PFSK-1 (cell line): ENCODE results near the gene ACTL7A. TPM values are rescaled to one million over a fixed set of nuclear protein-coding genes. Genes with fewer than 3 reads are reported as not detected.

Experiments used
- FOXP2 ChIP-seq: optimal IDR thresholded peaks from 2 replicates; pipeline ENCODE3; 2011; ENCODE audit warnings: borderline replicate concordance, control low read depth, inconsistent platforms; ENCODE audit not compliant: insufficient read depth; ENCODE audit errors: extremely low read length, extremely low read depth
- POLR2AphosphoS5 ChIP-seq: IDR thresholded peaks from 2 replicates; pipeline ENCODE4 v1.6.1; 2012; ENCODE audit warnings: low read depth, mild to moderate bottlenecking, control low read depth, low read length, moderate library complexity
- SIN3A ChIP-seq: IDR thresholded peaks from 2 replicates; pipeline ENCODE4 v1.6.1; 2012; ENCODE audit warnings: mild to moderate bottlenecking, low read length, moderate library complexity, borderline replicate concordance; ENCODE audit not compliant: insufficient read depth
- TAF1 ChIP-seq: IDR thresholded peaks from 2 replicates; pipeline ENCODE4 v1.6.1; 2012; ENCODE audit warnings: low read length, control low read depth, borderline replicate concordance; ENCODE audit not compliant: insufficient read depth
- polyA plus RNA-seq: library from polyadenylated mRNA; unstranded; fragments of >200 nt; gene quantifications from one replicate; pipeline ENCODE4 v1.2.1, GENCODE V29; 2012; ENCODE audit warnings: low read depth, missing spikeins; ENCODE audit not compliant: insufficient read length
- TF ChIP-seq, protein P1 (sequence below), 2 experiments: IDR thresholded peaks; 2 replicates each; pipeline versions ENCODE4 v1.6.1 to v1.8.0; 2011 to 2012; ENCODE audit warnings: low read depth in 2 of 2, low read length in 2 of 2, control low read depth in 1 of 2, inconsistent platforms in 1 of 2, mild to moderate bottlenecking in 1 of 2, moderate library complexity in 1 of 2; ENCODE audit not compliant: insufficient read depth in 1 of 2

ACTL7A gene, protein sequence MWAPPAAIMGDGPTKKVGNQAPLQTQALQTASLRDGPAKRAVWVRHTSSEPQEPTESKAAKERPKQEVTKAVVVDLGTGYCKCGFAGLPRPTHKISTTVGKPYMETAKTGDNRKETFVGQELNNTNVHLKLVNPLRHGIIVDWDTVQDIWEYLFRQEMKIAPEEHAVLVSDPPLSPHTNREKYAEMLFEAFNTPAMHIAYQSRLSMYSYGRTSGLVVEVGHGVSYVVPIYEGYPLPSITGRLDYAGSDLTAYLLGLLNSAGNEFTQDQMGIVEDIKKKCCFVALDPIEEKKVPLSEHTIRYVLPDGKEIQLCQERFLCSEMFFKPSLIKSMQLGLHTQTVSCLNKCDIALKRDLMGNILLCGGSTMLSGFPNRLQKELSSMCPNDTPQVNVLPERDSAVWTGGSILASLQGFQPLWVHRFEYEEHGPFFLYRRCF
- polyA plus RNA-seq: not detected

DNA sequence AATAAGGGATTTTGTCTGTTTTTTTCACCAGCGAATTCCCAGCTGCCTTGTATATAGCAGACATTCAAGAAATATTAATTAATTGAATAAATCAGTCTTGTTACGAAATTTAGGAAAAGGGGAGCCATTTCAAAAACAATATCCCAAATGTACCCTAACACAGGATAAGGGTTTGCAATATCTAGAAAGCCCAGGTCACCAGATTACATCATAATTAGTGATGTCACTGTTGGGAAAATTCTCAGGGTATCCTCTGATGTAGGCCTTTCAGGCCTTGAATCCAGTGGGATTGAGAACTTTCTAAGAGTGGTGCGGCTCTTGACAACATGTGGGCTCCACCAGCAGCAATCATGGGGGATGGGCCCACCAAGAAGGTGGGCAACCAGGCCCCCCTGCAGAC lies at the start of gene ACTL7A:
ACTL7A (plus strand) TSS at position 270 of the 400 bp plus-strand sequence; CDS start at position 327, 57 bp downstream.
- TF ChIP-seq, protein P1, sequence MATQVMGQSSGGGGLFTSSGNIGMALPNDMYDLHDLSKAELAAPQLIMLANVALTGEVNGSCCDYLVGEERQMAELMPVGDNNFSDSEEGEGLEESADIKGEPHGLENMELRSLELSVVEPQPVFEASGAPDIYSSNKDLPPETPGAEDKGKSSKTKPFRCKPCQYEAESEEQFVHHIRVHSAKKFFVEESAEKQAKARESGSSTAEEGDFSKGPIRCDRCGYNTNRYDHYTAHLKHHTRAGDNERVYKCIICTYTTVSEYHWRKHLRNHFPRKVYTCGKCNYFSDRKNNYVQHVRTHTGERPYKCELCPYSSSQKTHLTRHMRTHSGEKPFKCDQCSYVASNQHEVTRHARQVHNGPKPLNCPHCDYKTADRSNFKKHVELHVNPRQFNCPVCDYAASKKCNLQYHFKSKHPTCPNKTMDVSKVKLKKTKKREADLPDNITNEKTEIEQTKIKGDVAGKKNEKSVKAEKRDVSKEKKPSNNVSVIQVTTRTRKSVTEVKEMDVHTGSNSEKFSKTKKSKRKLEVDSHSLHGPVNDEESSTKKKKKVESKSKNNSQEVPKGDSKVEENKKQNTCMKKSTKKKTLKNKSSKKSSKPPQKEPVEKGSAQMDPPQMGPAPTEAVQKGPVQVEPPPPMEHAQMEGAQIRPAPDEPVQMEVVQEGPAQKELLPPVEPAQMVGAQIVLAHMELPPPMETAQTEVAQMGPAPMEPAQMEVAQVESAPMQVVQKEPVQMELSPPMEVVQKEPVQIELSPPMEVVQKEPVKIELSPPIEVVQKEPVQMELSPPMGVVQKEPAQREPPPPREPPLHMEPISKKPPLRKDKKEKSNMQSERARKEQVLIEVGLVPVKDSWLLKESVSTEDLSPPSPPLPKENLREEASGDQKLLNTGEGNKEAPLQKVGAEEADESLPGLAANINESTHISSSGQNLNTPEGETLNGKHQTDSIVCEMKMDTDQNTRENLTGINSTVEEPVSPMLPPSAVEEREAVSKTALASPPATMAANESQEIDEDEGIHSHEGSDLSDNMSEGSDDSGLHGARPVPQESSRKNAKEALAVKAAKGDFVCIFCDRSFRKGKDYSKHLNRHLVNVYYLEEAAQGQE (IDR thresholded peaks at IDR 0.05; ENCODE audit: insufficient read depth in 1 of 2, low read depth in 2 of 2, low read length in 2 of 2): no peak
- no peak for TF ChIP-seq POLR2AphosphoS5
- no peak for TF ChIP-seq FOXP2
- TF ChIP-seq TAF1: no peak
- TF ChIP-seq SIN3A: no peak

DNA sequence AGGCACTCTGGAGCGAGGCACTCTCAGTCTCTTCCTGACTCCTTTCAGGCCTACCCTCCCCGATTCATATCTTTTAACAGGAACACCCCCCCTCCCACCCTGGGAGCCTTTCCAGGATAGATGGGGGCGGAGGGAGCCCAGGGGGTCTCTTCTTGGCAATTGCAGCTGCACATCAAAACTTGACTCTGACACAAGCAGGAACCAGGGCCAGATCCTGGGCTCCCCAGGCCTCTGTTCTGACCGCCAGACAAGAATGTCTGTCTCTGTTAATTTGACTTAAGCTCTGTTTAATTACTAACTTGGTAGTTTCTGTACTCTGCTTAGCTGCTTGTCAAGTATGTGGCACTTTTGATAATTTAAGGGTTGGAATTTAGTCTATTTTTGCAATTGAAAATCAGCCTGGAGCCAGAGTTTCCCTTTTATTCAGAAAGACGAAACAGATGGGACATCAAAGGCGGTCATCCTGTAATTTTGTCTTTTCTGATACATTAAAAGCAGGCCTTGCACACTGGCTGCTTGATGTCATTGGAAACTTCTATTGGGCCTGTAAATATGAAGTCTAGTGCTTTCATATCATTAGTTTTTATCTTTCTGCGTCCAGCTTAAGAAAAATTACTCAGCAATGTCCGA lies 49.6 kb upstream of the ACTL7A start:
- TF ChIP-seq POLR2AphosphoS5 (no peak), SIN3A (no peak), FOXP2 (no peak), TAF1 (no peak)
- TF ChIP-seq, protein P1 (IDR thresholded peaks at IDR 0.05; ENCODE audit: insufficient read depth in 1 of 2, low read depth in 2 of 2, low read length in 2 of 2): no peak

DNA sequence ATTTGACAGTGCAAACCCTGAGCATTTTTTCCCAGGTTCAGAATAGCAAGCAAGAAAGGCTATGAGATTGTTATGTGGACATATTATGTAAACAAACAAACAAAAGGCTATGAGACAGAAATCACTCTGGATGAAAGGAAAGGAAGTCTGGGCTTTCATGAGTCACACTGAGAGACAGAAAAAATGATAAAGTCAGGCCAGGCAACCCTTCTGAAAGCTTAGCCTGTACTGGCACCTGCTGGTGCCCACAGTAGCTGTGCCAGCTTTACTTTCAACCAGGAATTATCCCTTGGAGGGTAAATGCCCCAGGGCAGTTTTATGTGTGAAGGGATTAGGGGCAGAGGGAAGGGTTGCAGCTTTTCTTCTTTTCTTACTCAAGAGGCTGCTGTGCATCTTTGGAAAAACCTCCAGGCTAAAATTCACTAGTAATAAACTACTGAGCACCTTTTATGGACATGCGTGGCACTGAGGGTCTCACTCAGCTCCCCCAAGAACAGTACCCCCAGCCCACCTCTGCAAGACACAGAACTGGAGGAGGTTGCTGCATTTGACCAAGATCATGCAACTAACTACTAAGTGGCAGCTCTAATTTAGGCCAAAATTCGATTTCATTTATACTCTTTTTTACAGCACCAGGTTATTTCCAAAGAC lies 48.0 kb upstream of the ACTL7A start:
- no peak for TF ChIP-seq FOXP2
- no peak for TF ChIP-seq POLR2AphosphoS5
- no peak for TF ChIP-seq SIN3A
- TF ChIP-seq, protein P1 (IDR thresholded peaks at IDR 0.05; ENCODE audit: insufficient read depth in 1 of 2, low read depth in 2 of 2, low read length in 2 of 2): no peak
- TF ChIP-seq TAF1: no peak

DNA sequence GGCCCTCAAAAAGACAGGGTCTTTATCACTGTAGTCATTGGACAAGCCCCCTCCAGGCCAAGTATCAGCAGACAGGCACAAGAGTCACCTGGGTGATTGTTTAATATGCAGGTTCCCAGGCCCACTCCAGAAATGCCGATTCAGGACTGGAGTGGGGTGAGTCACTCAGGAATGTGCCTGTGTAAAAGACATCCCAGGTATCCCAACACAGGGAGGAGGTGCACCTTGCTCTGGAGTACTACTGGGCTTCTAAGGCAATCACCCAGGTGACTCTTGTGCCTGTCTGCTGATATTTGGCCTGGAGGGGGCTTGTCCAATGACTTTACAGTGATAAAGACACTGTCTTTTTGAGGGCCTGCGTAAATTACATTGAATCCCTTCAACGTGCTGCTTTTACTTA lies 46.9 kb upstream of the ACTL7A start:
- TF ChIP-seq POLR2AphosphoS5 (no peak), SIN3A (no peak)
- TF ChIP-seq, protein P1 (IDR thresholded peaks at IDR 0.05; ENCODE audit: insufficient read depth in 1 of 2, low read depth in 2 of 2, low read length in 2 of 2): no peak
